Effector CD8-positive, alpha-beta T cell (primary cell): ENCODE measurements around the gene CNOT3.
"Not testable (repeated sequence)": the region's sequence is repeated elsewhere in the genome, so short reads cannot be mapped to it uniquely, and the experiment has no call there.

Experiments
- DNase-seq: peaks from one replicate; lab custom pipeline; 2025; lab: John Stamatoyannopoulos, UW
- total RNA-seq, 4 experiments: gene quantifications; one replicate each; lab custom pipeline; 2026; lab: John Stamatoyannopoulos, UW

CNOT3 gene
- 34.4 to 53.3 (median 44.8) reads per million in 4 experiments for total RNA-seq

- DNase-seq, result peak; percentile 39
Observed at GRCh38 chr19:54137699-54138488, at the start of gene CNOT3. Gene CNOT3 (plus strand): TSS chr19:54137762. CDS start chr19:54142979, 5,217 bp downstream.

- DNase-seq, result no peak
Observed at GRCh38 chr19:54094426-54095000, 43.0 kb upstream of the CNOT3 start.

- DNase-seq, result no peak
Observed at GRCh38 chr19:54095136-54095858, 42.3 kb upstream of the CNOT3 start.

GRCh38 chr19:54095859-54096616, 41.5 kb upstream of the CNOT3 start:
- peak; percentile 14 for DNase-seq

- no peak for DNase-seq
Observed at GRCh38 chr19:54096617-54097106, 40.9 kb upstream of the CNOT3 start.

- DNase-seq, result no peak
Observed at GRCh38 chr19:54099190-54099902, 38.2 kb upstream of the CNOT3 start.

- not testable (repeated sequence) for DNase-seq
Observed at GRCh38 chr19:54099903-54100255, 37.7 kb upstream of the CNOT3 start.

- no peak for DNase-seq
Observed at GRCh38 chr19:54100561-54100960, 37.0 kb upstream of the CNOT3 start, which contains the start of gene OSCAR. Gene OSCAR (minus strand): TSS chr19:54100803. CDS start chr19:54100792, 11 bp downstream.

- DNase-seq, result peak; percentile 97
Observed at GRCh38 chr19:54102421-54103169, 35.0 kb upstream of the CNOT3 start, which contains the start of gene NDUFA3. Gene NDUFA3 (plus strand): TSS chr19:54102855. CDS start chr19:54102879, 24 bp downstream.

GRCh38 chr19:54104998-54105715, 32.4 kb upstream of the CNOT3 start:
- DNase-seq, result no peak

GRCh38 chr19:54105796-54106195, 31.8 kb upstream of the CNOT3 start:
- DNase-seq, result no peak

GRCh38 chr19:54106716-54107115, 30.8 kb upstream of the CNOT3 start:
- DNase-seq, result no peak

- DNase-seq, result no peak
Observed at GRCh38 chr19:54107876-54108490, 29.6 kb upstream of the CNOT3 start.

GRCh38 chr19:54108496-54108895, 29.1 kb upstream of the CNOT3 start:
- no peak for DNase-seq

GRCh38 chr19:54109651-54110050, 27.9 kb upstream of the CNOT3 start:
- no peak for DNase-seq

GRCh38 chr19:54114340-54115108, 23.0 kb upstream of the CNOT3 start:
- DNase-seq, result peak; percentile 21

GRCh38 chr19:54115109-54116063, 22.2 kb upstream of the CNOT3 start, which contains the start of the genes PRPF31 and TFPT:
Gene PRPF31 (plus strand): TSS chr19:54115754. CDS start chr19:54118279, 2,525 bp downstream.
Gene TFPT (minus strand): TSS chr19:54115657. CDS start chr19:54115269, 388 bp downstream.
- peak; percentile 93 for DNase-seq
